Mesendoderm (in vitro differentiated cells): ENCODE measurements around the gene C11orf42.
A peak's percentile ranks its signal among the peaks of the same experiment; 100 is the strongest.

Source experiments
- DNase-seq: peaks from one replicate; pipeline ENCODE4 v3.0.0; 2013
- H2AK5ac ChIP-seq: 2 replicates; pipeline ENCODE4 v1.6.1; 2013; ENCODE audit warnings: low read length, inconsistent platforms
- H2BK120ac ChIP-seq: 2 replicates; pipeline ENCODE4 v1.6.1; 2013; ENCODE audit warnings: low read depth, mild to moderate bottlenecking, low read length, moderate library complexity, mixed read lengths
- H2BK15ac ChIP-seq: replicated peaks from 2 replicates; pipeline ENCODE4 v1.6.1; 2013; ENCODE audit warnings: low read depth, mild to moderate bottlenecking, moderate library complexity
- H2BK5ac ChIP-seq: 2 replicates; pipeline ENCODE4 v1.6.1; 2013; ENCODE audit warnings: low read length, inconsistent platforms
- H3K18ac ChIP-seq: 2 replicates; pipeline ENCODE4 v1.6.1; 2013; ENCODE audit warnings: mild to moderate bottlenecking, low read length, mixed read lengths
- H3K23ac ChIP-seq: one replicate; pipeline ENCODE4 v1.6.1; 2013; ENCODE audit warnings: low read length
- H3K27ac ChIP-seq: 2 replicates; pipeline ENCODE4 v1.5.1; 2013; ENCODE audit warnings: low read depth, mild to moderate bottlenecking, inconsistent platforms, low read length, moderate library complexity
- H3K27me3 ChIP-seq: 2 replicates; pipeline ENCODE4 v1.6.1; 2013; ENCODE audit warnings: low read length, control low read depth, mild to moderate bottlenecking, inconsistent platforms; ENCODE audit not compliant: insufficient read depth, poor library complexity
- H3K36me3 ChIP-seq: 2 replicates; pipeline ENCODE4 v1.6.1; 2013; ENCODE audit warnings: low read length, inconsistent platforms; ENCODE audit not compliant: control insufficient read depth, insufficient read depth
- H3K4ac ChIP-seq: one replicate; pipeline ENCODE4 v1.6.1; 2013; ENCODE audit warnings: low read depth, mild to moderate bottlenecking, low read length, moderate library complexity
- H3K4me1 ChIP-seq: 2 replicates; pipeline ENCODE4 v1.6.1; 2013; ENCODE audit warnings: low read depth, low read length, inconsistent platforms; ENCODE audit not compliant: control insufficient read depth
- H3K4me2 ChIP-seq: 2 replicates; pipeline ENCODE4 v1.6.1; 2013; ENCODE audit warnings: low read length
- H3K4me3 ChIP-seq: 2 replicates; pipeline ENCODE4 v1.5.1; 2013; ENCODE audit warnings: mild to moderate bottlenecking, low read length
- H3K56ac ChIP-seq: one replicate; pipeline ENCODE4 v1.6.1; 2013; ENCODE audit warnings: low read length
- H3K79me1 ChIP-seq: 2 replicates; pipeline ENCODE4 v1.6.1; 2013; ENCODE audit warnings: low read length, inconsistent platforms
- H3K79me2 ChIP-seq: 2 replicates; pipeline ENCODE4 v1.6.1; 2013; ENCODE audit warnings: mild to moderate bottlenecking, low read length; ENCODE audit not compliant: control insufficient read depth, insufficient read depth
- H3K9ac ChIP-seq: 2 replicates; pipeline ENCODE4 v1.6.1; 2013; ENCODE audit warnings: low read length, inconsistent platforms
- H4K5ac ChIP-seq: one replicate; pipeline ENCODE4 v1.6.1; 2013; ENCODE audit warnings: low read length
- H4K8ac ChIP-seq: one replicate; pipeline ENCODE4 v1.6.1; 2013; ENCODE audit warnings: low read depth, mild to moderate bottlenecking, control low read depth, low read length, moderate library complexity
- WGBS: extraction: QIAGEN DNeasy Blood & Tissue Kit; methylation state at CpG from one replicate; pipeline ENCODE4 v1.1.7; 2013; ENCODE audit warnings: low lambda C conversion rate, missing lambda C conversion rate; ENCODE audit not compliant: insufficient coverage; ENCODE audit errors: extremely low coverage; 5-methylcytosine and 5-hydroxymethylcytosine counted together

Gene C11orf42

DNA sequence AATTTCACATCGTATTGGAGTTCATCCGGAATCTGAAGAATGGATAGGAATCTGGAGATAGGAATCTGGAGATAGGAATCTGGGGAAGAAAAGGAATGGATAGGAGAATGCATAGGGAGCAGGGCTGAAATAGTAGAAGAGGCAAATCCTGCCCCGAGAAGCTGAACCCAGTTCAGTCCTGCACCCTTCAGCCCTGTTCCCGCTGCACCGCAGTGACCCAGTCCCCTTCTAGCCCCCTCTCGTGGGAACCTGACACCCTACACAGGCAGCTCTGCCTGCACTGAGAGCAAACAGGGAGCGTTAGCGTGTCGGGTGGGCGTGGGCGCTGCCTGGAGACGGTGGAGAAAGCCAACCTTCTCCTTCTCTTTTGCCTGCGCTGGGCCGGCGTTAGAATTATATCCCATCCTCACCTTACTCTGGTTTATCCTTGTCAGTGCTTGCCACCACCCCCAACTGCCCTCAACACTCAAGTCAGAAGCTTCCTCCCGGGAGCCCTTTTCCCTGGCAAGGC, 53.3 kb downstream of the C11orf42 start:
- no peak overlapping the region for H2BK15ac ChIP-seq
- no peak overlapping the region for H3K27ac ChIP-seq
- H3K4me2 ChIP-seq, result peak overlapping the region; percentile 82
- H4K5ac ChIP-seq, result no peak overlapping the region
- peak overlapping the region; percentile 57 for H3K9ac ChIP-seq
- no peak overlapping the region for H3K4ac ChIP-seq
- no peak overlapping the region for H3K23ac ChIP-seq
- peak overlapping the region; percentile 35 for H3K18ac ChIP-seq
- WGBS, result no CpG with 5 or more reads among the region's 16 CpGs
- no peaks in the 10 kb centered on the region for H3K79me2 ChIP-seq
- no peak overlapping the region for H3K4me3 ChIP-seq
- H2AK5ac ChIP-seq, result no peak overlapping the region
- peaks cover 3% of the 10 kb centered on the region for H3K4me1 ChIP-seq
- H3K27me3 ChIP-seq, result no peaks in the 10 kb centered on the region
- H3K36me3 ChIP-seq, result no peaks in the 10 kb centered on the region
- H2BK120ac ChIP-seq, result no peak overlapping the region
- peak overlapping the region; percentile 44 for H2BK5ac ChIP-seq
- peak overlapping the region; percentile 79 for H3K56ac ChIP-seq
- H4K8ac ChIP-seq, result no peak overlapping the region
- no peaks in the 10 kb centered on the region for H3K79me1 ChIP-seq
- peak; percentile 77 for DNase-seq

DNA sequence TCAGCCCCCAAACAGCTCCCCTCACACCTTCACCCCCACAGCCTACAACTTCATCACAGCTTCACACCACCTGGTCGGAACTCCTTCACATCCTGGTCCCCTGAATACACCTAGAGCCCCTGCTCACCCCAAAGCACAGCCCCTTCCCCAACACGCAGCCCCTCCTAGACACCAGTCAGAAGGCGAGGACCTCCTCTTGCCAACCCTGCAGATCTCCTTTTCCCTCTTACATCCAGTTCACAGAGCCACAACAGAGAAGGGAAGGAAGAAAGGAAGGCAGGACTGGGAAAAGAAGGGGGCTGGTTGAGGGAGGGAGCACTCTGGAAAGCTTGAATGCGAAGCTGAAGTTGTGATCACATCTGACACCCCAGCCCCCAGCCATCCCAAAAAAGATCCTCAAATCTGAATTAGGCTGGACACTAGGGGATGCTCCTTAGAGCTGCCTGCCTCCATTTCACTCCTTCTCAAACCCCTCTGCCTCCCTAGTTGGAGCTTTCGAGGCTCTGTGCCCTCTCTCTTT, 54.9 kb downstream of the C11orf42 start:
- WGBS, result no CpG with 5 or more reads among the region's 5 CpGs

More for the DNA sequence above, 54.9 kb downstream of the C11orf42 start:
- Histone ChIP-seq H4K8ac (no peak overlapping the region), H2BK5ac (no peak overlapping the region), H3K18ac (peak overlapping the region; percentile 28), H3K56ac (peak overlapping the region; percentile 82), H3K4me1 (peaks cover 3% of the 10 kb centered on the region), H2BK120ac (no peak overlapping the region), H3K79me2 (no peaks in the 10 kb centered on the region), H3K27ac (no peak overlapping the region), H2AK5ac (no peak overlapping the region), H3K9ac (peak overlapping the region; percentile 5), H3K27me3 (no peaks in the 10 kb centered on the region), H2BK15ac (no peak overlapping the region), H3K23ac (peak overlapping the region; percentile 48), H3K36me3 (no peaks in the 10 kb centered on the region), H3K4me2 (peak overlapping the region; percentile 2), H3K4ac (peak overlapping the region; percentile 10), H4K5ac (no peak overlapping the region), H3K79me1 (no peaks in the 10 kb centered on the region), H3K4me3 (no peak overlapping the region)
- DNase-seq, result no peak
